Measurements from ENCODE around the gene XYLB.
A peak's percentile ranks its signal among the peaks of the same experiment; 100 is the strongest.

Gene XYLB

DNA sequence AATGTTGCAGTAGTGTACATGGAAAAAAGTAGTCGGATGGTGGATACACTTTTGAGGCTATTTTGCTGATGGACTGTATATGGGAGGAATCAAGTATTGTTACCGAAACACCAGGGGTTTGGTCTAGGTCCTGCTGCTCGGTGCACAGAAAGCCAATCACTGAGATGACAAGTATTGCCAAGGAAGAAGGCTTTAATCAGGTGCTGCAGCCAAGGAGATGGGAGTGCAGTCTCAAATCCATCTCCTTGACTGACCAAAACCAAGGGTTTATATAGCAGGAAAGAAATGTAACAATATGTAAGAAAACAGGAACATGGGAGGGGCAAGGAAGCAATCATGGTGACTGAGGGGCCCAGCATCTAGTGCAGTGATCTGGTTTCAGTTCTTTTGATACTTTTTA, 104.3 kb downstream of the XYLB start:
- TF ChIP-seq TAF1 (IDR thresholded peaks at IDR 0.05; ENCODE audit: borderline replicate concordance, insufficient read depth, low read length) (no peak), SIN3A (IDR thresholded peaks at IDR 0.05; ENCODE audit: borderline replicate concordance, insufficient read depth, low read length) (no peak), POLR2AphosphoS5 (IDR thresholded peaks at IDR 0.05; ENCODE audit: low read depth, low read length) (no peak), FOXP2 (optimal IDR thresholded peaks at IDR 0.05; ENCODE audit: borderline replicate concordance, extremely low read depth, extremely low read length, insufficient read depth) (no peak)
- TF ChIP-seq, protein P1, sequence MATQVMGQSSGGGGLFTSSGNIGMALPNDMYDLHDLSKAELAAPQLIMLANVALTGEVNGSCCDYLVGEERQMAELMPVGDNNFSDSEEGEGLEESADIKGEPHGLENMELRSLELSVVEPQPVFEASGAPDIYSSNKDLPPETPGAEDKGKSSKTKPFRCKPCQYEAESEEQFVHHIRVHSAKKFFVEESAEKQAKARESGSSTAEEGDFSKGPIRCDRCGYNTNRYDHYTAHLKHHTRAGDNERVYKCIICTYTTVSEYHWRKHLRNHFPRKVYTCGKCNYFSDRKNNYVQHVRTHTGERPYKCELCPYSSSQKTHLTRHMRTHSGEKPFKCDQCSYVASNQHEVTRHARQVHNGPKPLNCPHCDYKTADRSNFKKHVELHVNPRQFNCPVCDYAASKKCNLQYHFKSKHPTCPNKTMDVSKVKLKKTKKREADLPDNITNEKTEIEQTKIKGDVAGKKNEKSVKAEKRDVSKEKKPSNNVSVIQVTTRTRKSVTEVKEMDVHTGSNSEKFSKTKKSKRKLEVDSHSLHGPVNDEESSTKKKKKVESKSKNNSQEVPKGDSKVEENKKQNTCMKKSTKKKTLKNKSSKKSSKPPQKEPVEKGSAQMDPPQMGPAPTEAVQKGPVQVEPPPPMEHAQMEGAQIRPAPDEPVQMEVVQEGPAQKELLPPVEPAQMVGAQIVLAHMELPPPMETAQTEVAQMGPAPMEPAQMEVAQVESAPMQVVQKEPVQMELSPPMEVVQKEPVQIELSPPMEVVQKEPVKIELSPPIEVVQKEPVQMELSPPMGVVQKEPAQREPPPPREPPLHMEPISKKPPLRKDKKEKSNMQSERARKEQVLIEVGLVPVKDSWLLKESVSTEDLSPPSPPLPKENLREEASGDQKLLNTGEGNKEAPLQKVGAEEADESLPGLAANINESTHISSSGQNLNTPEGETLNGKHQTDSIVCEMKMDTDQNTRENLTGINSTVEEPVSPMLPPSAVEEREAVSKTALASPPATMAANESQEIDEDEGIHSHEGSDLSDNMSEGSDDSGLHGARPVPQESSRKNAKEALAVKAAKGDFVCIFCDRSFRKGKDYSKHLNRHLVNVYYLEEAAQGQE (IDR thresholded peaks at IDR 0.05; ENCODE audit: insufficient read depth in 1 of 2, low read depth in 2 of 2, low read length in 2 of 2), result no peak

DNA sequence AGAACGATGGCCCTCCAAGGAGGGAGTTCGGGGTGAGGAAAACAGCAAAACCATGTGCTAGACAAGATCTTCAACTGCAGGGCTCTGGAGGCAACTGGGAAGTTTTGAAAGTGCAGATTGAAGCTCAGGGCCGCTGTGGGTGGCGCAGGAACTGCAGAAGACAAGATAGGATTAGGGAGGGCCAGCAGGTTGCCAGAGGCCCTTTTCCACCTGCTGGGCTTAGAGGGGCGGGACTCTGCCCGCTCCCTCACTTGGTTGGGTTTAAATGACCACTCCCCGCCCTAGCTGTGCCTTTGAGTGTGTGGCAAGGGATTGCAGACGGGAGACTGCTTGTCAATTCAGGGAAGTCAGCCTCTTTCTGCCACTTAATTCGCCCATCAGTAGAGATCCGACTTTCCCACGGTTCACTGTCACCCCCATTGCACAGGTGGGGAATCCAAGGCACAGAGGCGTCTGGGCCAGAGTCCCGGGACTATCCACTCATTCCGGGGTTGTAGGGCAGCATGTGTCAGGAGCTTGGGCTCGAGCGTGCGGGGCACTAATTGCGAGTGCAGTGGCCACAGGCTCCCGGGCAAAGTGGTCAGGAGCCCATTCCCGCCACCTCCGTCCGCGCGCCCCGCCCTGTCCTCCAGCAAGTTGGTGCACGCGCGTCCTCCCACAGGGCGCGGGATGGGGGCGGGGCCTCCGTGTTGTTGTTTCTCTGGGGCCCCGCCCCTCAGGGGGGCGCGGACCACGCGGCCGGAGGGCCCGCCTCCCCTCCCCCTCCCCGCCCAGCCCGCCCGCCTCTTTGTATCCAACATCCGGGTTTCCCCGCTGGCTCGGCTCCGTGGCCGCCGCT, 106.7 kb downstream of the XYLB start, which contains the start of gene ACVR2B:
Gene ACVR2B, plus strand, starts transcription at position 816 of the 838 bp plus-strand sequence. CDS start 433 bp downstream, outside the sequence.
- TF ChIP-seq SIN3A (IDR thresholded peaks at IDR 0.05; ENCODE audit: borderline replicate concordance, insufficient read depth, low read length) (peak; percentile 83; the same call in 1 of the 2 replicates), POLR2AphosphoS5 (IDR thresholded peaks at IDR 0.05; ENCODE audit: low read depth, low read length) (no peak), TAF1 (IDR thresholded peaks at IDR 0.05; ENCODE audit: borderline replicate concordance, insufficient read depth, low read length) (0 out of 2 replicates have a peak, but pooled peaks have one; percentile 52), FOXP2 (optimal IDR thresholded peaks at IDR 0.05; ENCODE audit: borderline replicate concordance, extremely low read depth, extremely low read length, insufficient read depth) (peak; percentile 79)
- TF ChIP-seq, protein P1 (IDR thresholded peaks at IDR 0.05; ENCODE audit: insufficient read depth in 1 of 2, low read depth in 2 of 2, low read length in 2 of 2), result no peak

DNA sequence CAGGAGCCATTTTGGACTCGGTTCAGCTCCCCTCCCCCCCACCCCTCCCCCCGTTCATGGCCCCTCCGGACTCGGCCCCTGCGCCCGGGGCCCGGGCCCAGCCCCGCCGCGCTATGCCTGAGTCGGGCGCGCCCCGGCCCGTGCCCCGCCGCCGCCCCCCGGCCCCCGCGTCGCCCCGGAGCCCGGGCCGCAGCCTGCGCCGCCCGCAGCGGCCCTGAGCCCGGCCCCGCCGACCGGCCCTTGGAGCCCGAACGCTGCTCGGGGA, 107.3 kb downstream of the XYLB start:
- TF ChIP-seq FOXP2 (optimal IDR thresholded peaks at IDR 0.05; ENCODE audit: borderline replicate concordance, extremely low read depth, extremely low read length, insufficient read depth), result peak; percentile 5
- TF ChIP-seq, protein P1 (IDR thresholded peaks at IDR 0.05; ENCODE audit: insufficient read depth in 1 of 2, low read depth in 2 of 2, low read length in 2 of 2), result no peak

DNA sequence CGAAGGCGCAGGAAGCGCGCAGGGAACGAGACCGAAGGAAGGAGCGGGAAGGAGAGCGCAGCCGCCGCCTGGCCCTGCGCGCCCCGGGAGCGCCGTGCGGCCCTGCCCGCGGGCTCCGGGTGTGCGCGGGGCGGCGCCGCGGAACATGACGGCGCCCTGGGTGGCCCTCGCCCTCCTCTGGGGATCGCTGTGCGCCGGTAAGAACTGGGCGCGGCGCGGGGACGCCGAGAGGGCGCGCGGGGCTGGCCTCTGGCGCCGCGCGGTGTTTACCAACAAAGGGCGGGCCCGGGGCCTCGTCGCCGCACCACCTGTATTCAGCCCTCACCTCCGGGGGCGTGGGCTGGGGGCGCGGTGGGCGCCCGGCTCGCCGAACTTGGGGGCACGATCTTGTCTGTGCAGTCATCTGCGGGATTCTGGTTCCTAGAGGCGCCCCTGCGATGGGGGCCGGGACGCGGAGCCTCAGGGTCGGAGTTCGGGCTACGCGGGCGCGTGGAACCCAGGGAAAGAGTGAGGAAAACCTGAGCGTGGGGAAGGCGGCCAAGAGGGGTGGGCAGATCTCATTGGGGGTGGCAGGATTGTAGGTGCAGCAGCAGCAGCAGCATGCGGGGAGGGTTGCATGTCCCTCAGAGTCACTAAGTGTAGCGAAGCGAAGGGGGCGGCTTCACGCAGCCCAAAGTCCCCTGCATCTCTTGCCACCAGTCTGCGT, 107.7 kb downstream of the XYLB start:
- TF ChIP-seq, protein P1 (IDR thresholded peaks at IDR 0.05; ENCODE audit: insufficient read depth in 1 of 2, low read depth in 2 of 2, low read length in 2 of 2), result no peak
- TF ChIP-seq SIN3A (IDR thresholded peaks at IDR 0.05; ENCODE audit: borderline replicate concordance, insufficient read depth, low read length) (0 out of 2 replicates have a peak, but pooled peaks have one; percentile 64), POLR2AphosphoS5 (IDR thresholded peaks at IDR 0.05; ENCODE audit: low read depth, low read length) (no peak), TAF1 (IDR thresholded peaks at IDR 0.05; ENCODE audit: borderline replicate concordance, insufficient read depth, low read length) (peak; percentile 3; the same call in 1 of the 2 replicates), FOXP2 (optimal IDR thresholded peaks at IDR 0.05; ENCODE audit: borderline replicate concordance, extremely low read depth, extremely low read length, insufficient read depth) (peak; percentile 39)
